Fibroblast of lung (primary cell): ENCODE results near the gene GRM4.

Experiments
- EZH2 ChIP-seq: IDR thresholded peaks from 2 replicates; pipeline ENCODE4 v1.5.1; 2012; ENCODE audit warnings: low read length, control low read depth, mild to moderate bottlenecking; ENCODE audit errors: missing control alignments
- TF ChIP-seq, protein P1 (sequence below), 2 donors: IDR thresholded peaks in 1 of 2; conservative IDR thresholded peaks in 1 of 2; 1 replicate in 1 of 2; 2 replicates in 1 of 2; pipeline ENCODE4 v1.5.1; 2011 to 2012; ENCODE audit warnings: low read length in 2 of 2, control low read depth in 1 of 2, inconsistent platforms in 1 of 2, low read depth in 1 of 2, mild to moderate bottlenecking in 1 of 2

DNA sequence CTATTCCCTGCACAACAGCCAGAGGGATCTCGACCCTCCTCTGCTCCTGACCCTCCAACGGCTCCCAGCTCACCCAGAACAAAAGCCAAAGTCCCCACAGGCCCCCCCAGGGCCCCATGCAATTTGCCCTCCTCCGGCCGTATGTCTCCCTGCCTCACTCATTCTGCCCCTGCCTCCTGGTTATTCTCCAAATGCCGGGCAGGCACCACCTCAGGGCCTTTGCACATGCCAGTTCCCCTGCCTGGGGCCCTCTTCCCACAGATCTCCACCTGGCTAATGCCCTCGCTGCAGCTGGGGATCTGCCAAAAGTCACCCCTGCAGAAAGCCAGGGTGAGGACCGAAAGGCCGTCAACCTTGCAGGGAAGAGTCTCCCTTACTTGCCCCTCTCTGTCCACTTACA, 66.0 kb downstream of the GRM4 start:
- TF ChIP-seq, protein P1, sequence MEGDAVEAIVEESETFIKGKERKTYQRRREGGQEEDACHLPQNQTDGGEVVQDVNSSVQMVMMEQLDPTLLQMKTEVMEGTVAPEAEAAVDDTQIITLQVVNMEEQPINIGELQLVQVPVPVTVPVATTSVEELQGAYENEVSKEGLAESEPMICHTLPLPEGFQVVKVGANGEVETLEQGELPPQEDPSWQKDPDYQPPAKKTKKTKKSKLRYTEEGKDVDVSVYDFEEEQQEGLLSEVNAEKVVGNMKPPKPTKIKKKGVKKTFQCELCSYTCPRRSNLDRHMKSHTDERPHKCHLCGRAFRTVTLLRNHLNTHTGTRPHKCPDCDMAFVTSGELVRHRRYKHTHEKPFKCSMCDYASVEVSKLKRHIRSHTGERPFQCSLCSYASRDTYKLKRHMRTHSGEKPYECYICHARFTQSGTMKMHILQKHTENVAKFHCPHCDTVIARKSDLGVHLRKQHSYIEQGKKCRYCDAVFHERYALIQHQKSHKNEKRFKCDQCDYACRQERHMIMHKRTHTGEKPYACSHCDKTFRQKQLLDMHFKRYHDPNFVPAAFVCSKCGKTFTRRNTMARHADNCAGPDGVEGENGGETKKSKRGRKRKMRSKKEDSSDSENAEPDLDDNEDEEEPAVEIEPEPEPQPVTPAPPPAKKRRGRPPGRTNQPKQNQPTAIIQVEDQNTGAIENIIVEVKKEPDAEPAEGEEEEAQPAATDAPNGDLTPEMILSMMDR (conservative IDR thresholded peaks at IDR 0.05 in 1 of 2, IDR thresholded peaks at IDR 0.05 in 1 of 2; ENCODE audit: low read depth in 1 of 2, low read length in 2 of 2): no peak
- no peak for TF ChIP-seq EZH2
